HAP-1 (cell line): ENCODE measurements around the gene CYP3A7.
"Not testable (repeated sequence)": the region's sequence is repeated elsewhere in the genome, so short reads cannot be mapped to it uniquely, and the experiment has no call there.

ENCODE experiments used
- DNase-seq, 2 experiments: peaks; one replicate each; pipeline ENCODE4 v3.0.0-alpha.2; 2016 to 2020; ENCODE audit warnings: low spot score in 2 of 2
- H3K27me3 ChIP-seq: fragments of 250-450 bp; sonication (Bioruptor Pico); 2 replicates; pipeline ENCODE4 v1.5.1; 2020; ENCODE audit warnings: low read depth, mild to moderate bottlenecking, moderate library complexity
- H3K36me3 ChIP-seq: fragments of 250-450 bp; sonication (Bioruptor Pico); replicated peaks from 2 replicates; pipeline ENCODE4 v1.5.1; 2020; ENCODE audit warnings: mild to moderate bottlenecking
- H3K4me1 ChIP-seq: fragments of 250-450 bp; sonication (Bioruptor Pico); 2 replicates; pipeline ENCODE4 v1.5.1; 2020; ENCODE audit warnings: mild to moderate bottlenecking
- H3K4me3 ChIP-seq: fragments of 250-450 bp; sonication (Bioruptor Pico); 2 replicates; pipeline ENCODE4 v1.5.1; 2020; ENCODE audit warnings: mild to moderate bottlenecking, moderate library complexity
- H3K9me3 ChIP-seq: fragments of 250-450 bp; sonication (Bioruptor Pico); 2 replicates; pipeline ENCODE4 v1.5.1; 2020; ENCODE audit warnings: mild to moderate bottlenecking, moderate library complexity
- in situ Hi-C: fragments of 300-500 bp; cut with MboI; formaldehyde crosslinking; loops from 3 replicates; pipeline ENCODE4 v1.14.3; 2020; ENCODE audit warnings: low sequenced_read_pairs, inconsistent platforms, mixed read lengths

Gene CYP3A7

GRCh38 chr7:99762680-99763327, 27.8 kb upstream of the CYP3A7 start:
- DNase-seq = no peak

GRCh38 chr7:99755085-99755484, 20.1 kb upstream of the CYP3A7 start:
- Histone ChIP-seq H3K36me3 (no peaks in the 10 kb centered on the region), H3K9me3 (no peaks in the 10 kb centered on the region; the same call in 1 of the 2 replicates), H3K4me3 (no peak overlapping the region), H3K27me3 (peaks cover 5% of the 10 kb centered on the region; the same call in 1 of the 2 replicates), H3K4me1 (no peaks in the 10 kb centered on the region)
- in situ Hi-C loops = no loop called here
- DNase-seq = no peak

More at GRCh38 chr7:99762680-99763327, 27.8 kb upstream of the CYP3A7 start:
- Histone ChIP-seq H3K27me3 (peaks cover 2% of the 10 kb centered on the region; the same call in 1 of the 2 replicates), H3K4me3 (no peak overlapping the region), H3K9me3 (no peaks in the 10 kb centered on the region), H3K36me3 (no peaks in the 10 kb centered on the region), H3K4me1 (no peaks in the 10 kb centered on the region)
- in situ Hi-C loops = no loop called here

GRCh38 chr7:99752356-99752755, 17.4 kb upstream of the CYP3A7 start:
- H3K4me3 ChIP-seq = no peak overlapping the region
- H3K36me3 ChIP-seq = no peaks in the 10 kb centered on the region
- no peaks in the 10 kb centered on the region for H3K9me3 ChIP-seq
- H3K4me1 ChIP-seq = no peaks in the 10 kb centered on the region
- no peak for DNase-seq
- in situ Hi-C loops = no loop called here
- H3K27me3 ChIP-seq = peaks cover 8% of the 10 kb centered on the region; the same call in 1 of the 2 replicates

GRCh38 chr7:99751322-99752052, 16.5 kb upstream of the CYP3A7 start:
- H3K27me3 ChIP-seq, in situ Hi-C loops, H3K4me3 ChIP-seq, DNase-seq, H3K36me3 ChIP-seq, H3K9me3 ChIP-seq, H3K4me1 ChIP-seq: not testable (repeated sequence)

- Histone ChIP-seq H3K36me3 (no peaks in the 10 kb centered on the region), H3K27me3 (peaks cover 14% of the 10 kb centered on the region), H3K9me3 (no peaks in the 10 kb centered on the region), H3K4me1 (no peaks in the 10 kb centered on the region), H3K4me3 (no peak overlapping the region)
- in situ Hi-C loops = no loop called here
- no peak for DNase-seq
These were observed 14.0 kb upstream of the CYP3A7 start for GRCh38 chr7:99748846-99749579.

- in situ Hi-C loops, H3K4me1 ChIP-seq, H3K36me3 ChIP-seq, DNase-seq, H3K27me3 ChIP-seq, H3K9me3 ChIP-seq, H3K4me3 ChIP-seq: not testable (repeated sequence)
These were observed 11.9 kb upstream of the CYP3A7 start for GRCh38 chr7:99746915-99747314.

GRCh38 chr7:99745395-99745794, 10.4 kb upstream of the CYP3A7 start:
- DNase-seq, H3K4me3 ChIP-seq, in situ Hi-C loops, H3K36me3 ChIP-seq, H3K4me1 ChIP-seq, H3K27me3 ChIP-seq, H3K9me3 ChIP-seq: not testable (repeated sequence)

- no peaks in the 10 kb centered on the region for H3K36me3 ChIP-seq
- no peaks in the 10 kb centered on the region for H3K9me3 ChIP-seq
- peaks cover 8% of the 10 kb centered on the region; the same call in 1 of the 2 replicates for H3K27me3 ChIP-seq
- in situ Hi-C loops = no loop called here
- no peak for DNase-seq
- H3K4me3 ChIP-seq = no peak overlapping the region
- H3K4me1 ChIP-seq = no peaks in the 10 kb centered on the region
These were observed 7.9 kb upstream of the CYP3A7 start for GRCh38 chr7:99742737-99743394.

GRCh38 chr7:99741441-99741795, 6.4 kb upstream of the CYP3A7 start:
- no peaks in the 10 kb centered on the region for H3K9me3 ChIP-seq

GRCh38 chr7:99740573-99741440, 5.8 kb upstream of the CYP3A7 start:
- DNase-seq = no peak

More at GRCh38 chr7:99741441-99741795, 6.4 kb upstream of the CYP3A7 start:
- no peaks in the 10 kb centered on the region for H3K36me3 ChIP-seq
- peaks cover 6% of the 10 kb centered on the region; the same call in 1 of the 2 replicates for H3K27me3 ChIP-seq
- in situ Hi-C loops = no loop called here
- DNase-seq = no peak
- H3K4me1 ChIP-seq = no peaks in the 10 kb centered on the region
- no peak overlapping the region for H3K4me3 ChIP-seq

GRCh38 chr7:99739699-99740572, 4.9 kb upstream of the CYP3A7 start:
- no peaks in the 10 kb centered on the region for H3K36me3 ChIP-seq
- H3K9me3 ChIP-seq = no peaks in the 10 kb centered on the region
- no peak for DNase-seq
- H3K27me3 ChIP-seq = 0 out of 2 replicates have a peak, but pooled peaks cover 4% of the 10 kb centered on the region
- in situ Hi-C loops = no loop called here
- H3K4me3 ChIP-seq = no peak overlapping the region
- H3K4me1 ChIP-seq = no peaks in the 10 kb centered on the region

More at GRCh38 chr7:99740573-99741440, 5.8 kb upstream of the CYP3A7 start:
- H3K27me3 ChIP-seq = peaks cover 6% of the 10 kb centered on the region; the same call in 1 of the 2 replicates
- H3K9me3 ChIP-seq = no peaks in the 10 kb centered on the region
- H3K4me1 ChIP-seq = no peaks in the 10 kb centered on the region
- in situ Hi-C loops = no loop called here
- no peaks in the 10 kb centered on the region for H3K36me3 ChIP-seq
- no peak overlapping the region for H3K4me3 ChIP-seq

- H3K36me3 ChIP-seq = no peaks in the 10 kb centered on the region
- DNase-seq = no peak
- in situ Hi-C loops = no loop called here
- no peaks in the 10 kb centered on the region for H3K9me3 ChIP-seq
- H3K4me1 ChIP-seq = no peaks in the 10 kb centered on the region
- no peak overlapping the region for H3K4me3 ChIP-seq
- H3K27me3 ChIP-seq = no peaks in the 10 kb centered on the region
These were observed 2.7 kb upstream of the CYP3A7 start for GRCh38 chr7:99737726-99738125.
